Right lobe of liver (tissue), 6 donors: Measurements from ENCODE around the gene MPP7. TPM values are rescaled to one million over a fixed set of nuclear protein-coding genes. Genes with fewer than 3 reads are reported as not detected.

Experiments used
- ATAC-seq, 4 donors: fragments of 200-7000 bp; cut with Tn5 transposase; one replicate each; pipeline ENCODE4 v1.9.1; 2020; ENCODE audit warnings: mild to moderate bottlenecking in 4 of 4, moderate library complexity in 4 of 4
- DNase-seq, 3 donors: peaks; one replicate each; pipeline ENCODE4 v3.0.0-alpha.2; 2020
- H3K27ac ChIP-seq, 3 donors: fragments of 200-600 bp; one replicate each; pipeline ENCODE4 v1.8.0; 2022
- H3K27me3 ChIP-seq, 2 donors: fragments of 200-600 bp; one replicate each; pipeline ENCODE4 v1.8.0; 2022
- H3K36me3 ChIP-seq, 4 donors: fragments of 200-600 bp; sonication (generic) in 1 of 4; one replicate each; pipeline versions ENCODE4 v1.5.1 to v1.8.0; 2017 to 2022; ENCODE audit warnings: control low read depth in 1 of 4
- H3K4me1 ChIP-seq, 4 donors: fragments of 200-600 bp; sonication (generic) in 1 of 4; one replicate each; pipeline versions ENCODE4 v1.5.1 to v1.8.0; 2017 to 2022; ENCODE audit warnings: control low read depth in 1 of 4
- H3K4me3 ChIP-seq, 3 donors: fragments of 200-600 bp; one replicate each; pipeline ENCODE4 v1.8.0; 2022
- H3K9me3 ChIP-seq, 4 donors: fragments of 200-600 bp; sonication (generic) in 1 of 4; one replicate each; pipeline versions ENCODE4 v1.5.1 to v1.8.0; 2017 to 2022; ENCODE audit warnings: control low read depth in 1 of 4
- POLR2A ChIP-seq: fragments of 450-650 bp; IDR thresholded peaks from one replicate; pipeline ENCODE4 v1.6.1; 2017; ENCODE audit warnings: antibody characterized with exemption, mild to moderate bottlenecking
- WGBS: methylation state at CpG from one replicate; pipeline ENCODE4 v1.1.6; 2018; ENCODE audit warnings: low coverage, low lambda C conversion rate; ENCODE audit not compliant: insufficient coverage; ENCODE audit errors: missing lambda C conversion rate; 5-methylcytosine and 5-hydroxymethylcytosine counted together
- intact Hi-C, 2 donors: fragments of 100-400 bp; cut with DNase I; formaldehyde crosslinking; loops; one replicate each; pipeline versions ENCODE4 v1.11.2 to v1.14.1; 2022
- total RNA-seq, 6 experiments: library from RNA; depleted of rRNA in 2 of 6; stranded (reverse); fragments of >200 nt in 2 of 6; fragmentation: NEBNext Ultra II Directional in 3 of 6; extraction: Animal tissue kit (Norgen Biotek cat#: 25700) in 3 of 6; gene quantifications; one replicate each; pipeline versions ENCODE4 v1.1.0 to v1.2.4, GENCODE V29; 2016 to 2023
- TF ChIP-seq, protein P1 (sequence below), 4 donors: fragments of 200-600 bp in 3 of 4; fragments of 450-650 bp in 1 of 4; IDR thresholded peaks; one replicate each; pipeline versions ENCODE4 v1.5.1 to v1.8.0; 2016 to 2022; ENCODE audit warnings: antibody characterized with exemption in 4 of 4, mild to moderate bottlenecking in 2 of 4
- donor health status: DM: no; HTN: yes; CAD: no.
- donor health status: DM: no; HTN: no; CAD: no.
- donor health status: DM: no; HTN: no; CAD: no.
- donor health status: DM: no; HTN: yes; CAD: no.
- donor health status: DM: no; HTN: yes; CAD: no.

Gene MPP7
- total RNA-seq, 6 experiments from 2014 or later = 1.9 to 4.2 (median 2.2) TPM

DNA sequence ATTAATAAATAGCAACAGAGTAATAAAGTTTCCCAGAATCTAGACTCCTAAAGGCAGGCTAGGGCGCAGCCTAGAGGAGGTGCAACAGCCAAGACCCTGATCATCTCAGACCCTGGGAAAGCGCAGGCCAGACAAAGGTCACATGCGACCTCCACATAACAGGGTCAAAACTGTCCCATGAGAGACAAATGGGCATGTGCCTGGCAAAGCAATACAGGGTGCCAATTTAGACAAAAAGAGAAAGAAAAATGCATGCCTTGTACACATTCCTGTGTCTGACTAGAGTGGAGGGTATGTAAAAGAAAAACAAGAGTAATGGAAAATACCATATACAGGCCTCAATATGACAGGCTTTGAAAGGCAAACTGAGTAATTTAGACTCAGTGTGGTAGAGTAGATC is 22.2 kb downstream of the MPP7 start:
- H3K27ac ChIP-seq = no peak overlapping the region
- H3K36me3 ChIP-seq = no peaks in the 10 kb centered on the region
- ATAC-seq (no peak), DNase-seq (no peak)
- H3K4me1 ChIP-seq = no peaks in the 10 kb centered on the region
- intact Hi-C loops = no loop called here
- no peak overlapping the region for H3K4me3 ChIP-seq
- no peaks in the 10 kb centered on the region for H3K27me3 ChIP-seq
- H3K9me3 ChIP-seq = no peaks in the 10 kb centered on the region
- no peak for TF ChIP-seq POLR2A
- no CpG with 5 or more reads among the region's 3 CpGs for WGBS

DNA sequence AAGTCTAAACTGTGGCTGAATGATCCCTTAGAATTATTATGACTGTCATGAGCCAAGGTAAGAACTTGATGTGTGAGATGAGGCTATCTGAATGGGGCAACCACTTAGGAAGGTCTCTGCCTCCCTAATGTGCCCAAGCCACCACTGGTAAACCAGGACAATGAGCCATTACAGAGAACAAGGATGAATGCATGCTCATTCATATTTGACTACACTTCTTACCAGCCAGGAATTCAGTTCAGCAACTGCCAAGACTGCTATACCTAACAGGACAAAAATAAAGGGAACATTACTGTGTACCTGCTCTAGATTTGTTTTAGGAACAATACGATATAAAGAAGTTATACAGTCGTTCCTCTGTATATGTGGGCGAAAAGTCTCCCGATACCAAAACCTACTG is 23.0 kb downstream of the MPP7 start:
- no peak for ATAC-seq
- intact Hi-C loops = no loop called here
- TF ChIP-seq, protein P1, sequence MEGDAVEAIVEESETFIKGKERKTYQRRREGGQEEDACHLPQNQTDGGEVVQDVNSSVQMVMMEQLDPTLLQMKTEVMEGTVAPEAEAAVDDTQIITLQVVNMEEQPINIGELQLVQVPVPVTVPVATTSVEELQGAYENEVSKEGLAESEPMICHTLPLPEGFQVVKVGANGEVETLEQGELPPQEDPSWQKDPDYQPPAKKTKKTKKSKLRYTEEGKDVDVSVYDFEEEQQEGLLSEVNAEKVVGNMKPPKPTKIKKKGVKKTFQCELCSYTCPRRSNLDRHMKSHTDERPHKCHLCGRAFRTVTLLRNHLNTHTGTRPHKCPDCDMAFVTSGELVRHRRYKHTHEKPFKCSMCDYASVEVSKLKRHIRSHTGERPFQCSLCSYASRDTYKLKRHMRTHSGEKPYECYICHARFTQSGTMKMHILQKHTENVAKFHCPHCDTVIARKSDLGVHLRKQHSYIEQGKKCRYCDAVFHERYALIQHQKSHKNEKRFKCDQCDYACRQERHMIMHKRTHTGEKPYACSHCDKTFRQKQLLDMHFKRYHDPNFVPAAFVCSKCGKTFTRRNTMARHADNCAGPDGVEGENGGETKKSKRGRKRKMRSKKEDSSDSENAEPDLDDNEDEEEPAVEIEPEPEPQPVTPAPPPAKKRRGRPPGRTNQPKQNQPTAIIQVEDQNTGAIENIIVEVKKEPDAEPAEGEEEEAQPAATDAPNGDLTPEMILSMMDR (IDR thresholded peaks at IDR 0.05) = no peak
- TF ChIP-seq POLR2A = no peak

GRCh38 chr10:28278842-28279241 is 24.0 kb downstream of the MPP7 start:
- Histone ChIP-seq H3K4me3 (no peak overlapping the region), H3K27me3 (no peaks in the 10 kb centered on the region), H3K4me1 (no peaks in the 10 kb centered on the region), H3K27ac (no peak overlapping the region), H3K36me3 (no peaks in the 10 kb centered on the region), H3K9me3 (no peaks in the 10 kb centered on the region)
- intact Hi-C loops = no loop called here
- ATAC-seq = no peak
- 41% methylated on average over 2 of the region's 4 CpGs for WGBS
- TF ChIP-seq, protein P1 (IDR thresholded peaks at IDR 0.05) = no peak
- no peak for TF ChIP-seq POLR2A
- no peak for DNase-seq

More for the DNA sequence above, 23.0 kb downstream of the MPP7 start:
- no peak overlapping the region for H3K4me3 ChIP-seq
- H3K27me3 ChIP-seq = no peaks in the 10 kb centered on the region
- no peaks in the 10 kb centered on the region for H3K4me1 ChIP-seq
- DNase-seq = no peak
- no peaks in the 10 kb centered on the region for H3K9me3 ChIP-seq
- WGBS = 82% methylated on average over 4 of the region's 4 CpGs
- no peaks in the 10 kb centered on the region for H3K36me3 ChIP-seq
- no peak overlapping the region for H3K27ac ChIP-seq

GRCh38 chr10:28276384-28276783 is 26.5 kb downstream of the MPP7 start:
- H3K27me3 ChIP-seq = no peaks in the 10 kb centered on the region
- intact Hi-C loops = no loop called here
- no peaks in the 10 kb centered on the region for H3K36me3 ChIP-seq
- TF ChIP-seq POLR2A = no peak
- TF ChIP-seq, protein P1 (IDR thresholded peaks at IDR 0.05) = no peak
- no peak overlapping the region for H3K4me3 ChIP-seq
- H3K4me1 ChIP-seq = no peaks in the 10 kb centered on the region
- H3K9me3 ChIP-seq = no peaks in the 10 kb centered on the region
- WGBS = 68% methylated on average over 4 of the region's 4 CpGs
- ATAC-seq (no peak), DNase-seq (no peak)
- no peak overlapping the region for H3K27ac ChIP-seq

GRCh38 chr10:28274475-28274874 is 28.4 kb downstream of the MPP7 start:
- Histone ChIP-seq H3K4me3 (no peak overlapping the region), H3K9me3 (no peaks in the 10 kb centered on the region), H3K4me1 (no peaks in the 10 kb centered on the region), H3K27me3 (no peaks in the 10 kb centered on the region), H3K27ac (no peak overlapping the region), H3K36me3 (no peaks in the 10 kb centered on the region)
- ATAC-seq = no peak
- intact Hi-C loops = no loop called here
- DNase-seq = no peak
- no peak for TF ChIP-seq POLR2A
- TF ChIP-seq, protein P1 (IDR thresholded peaks at IDR 0.05) = no peak
